T follicular helper cell (primary cell): ENCODE data around the gene COMTD1.

Experiments
- DNase-seq: peaks from one replicate; pipeline ENCODE4 v3.0.0-alpha.2; 2020; ENCODE audit warnings: low read depth

Gene COMTD1

GRCh38 chr10:75245354-75246250 is 9.8 kb upstream of the COMTD1 start:
- no peak for DNase-seq

- DNase-seq: no peak
Measured at GRCh38 chr10:75244487-75245353, 9.0 kb upstream of the COMTD1 start.

- DNase-seq: no peak
Measured at GRCh38 chr10:75243426-75243825, 7.7 kb upstream of the COMTD1 start.

- DNase-seq: no peak
Measured at GRCh38 chr10:75240329-75241076, 4.7 kb upstream of the COMTD1 start.

- no peak for DNase-seq
Measured at GRCh38 chr10:75239096-75239790, 3.5 kb upstream of the COMTD1 start.

GRCh38 chr10:75238182-75239095 is 2.7 kb upstream of the COMTD1 start:
- DNase-seq: no peak

- DNase-seq: no peak
Measured at GRCh38 chr10:75236178-75236825, 545 bp upstream of the COMTD1 start.

GRCh38 chr10:75234683-75235374 is 928 bp downstream of the COMTD1 start:
- DNase-seq: no peak

- peak; percentile 98 for DNase-seq
Measured at GRCh38 chr10:75234017-75234682, 1.6 kb downstream of the COMTD1 start.

- DNase-seq: no peak
Measured at GRCh38 chr10:75233444-75234016, 2.2 kb downstream of the COMTD1 start.

- DNase-seq: no peak
Measured at GRCh38 chr10:75231672-75232581, 3.8 kb downstream of the COMTD1 start.

- DNase-seq: peak; percentile 93
Measured at GRCh38 chr10:75230600-75231038, 5.1 kb downstream of the COMTD1 start.

- no peak for DNase-seq
Measured at GRCh38 chr10:75229971-75230370, 5.8 kb downstream of the COMTD1 start.

- no peak for DNase-seq
Measured at GRCh38 chr10:75228834-75229233, 6.9 kb downstream of the COMTD1 start.

GRCh38 chr10:75228278-75228677 is 7.5 kb downstream of the COMTD1 start:
- DNase-seq: no peak

GRCh38 chr10:75226656-75227055 is 9.1 kb downstream of the COMTD1 start:
- DNase-seq: no peak

GRCh38 chr10:75226095-75226494 is 9.7 kb downstream of the COMTD1 start:
- no peak for DNase-seq
